ENCODE results near the gene COMMD6.

The COMMD6 gene

DNA sequence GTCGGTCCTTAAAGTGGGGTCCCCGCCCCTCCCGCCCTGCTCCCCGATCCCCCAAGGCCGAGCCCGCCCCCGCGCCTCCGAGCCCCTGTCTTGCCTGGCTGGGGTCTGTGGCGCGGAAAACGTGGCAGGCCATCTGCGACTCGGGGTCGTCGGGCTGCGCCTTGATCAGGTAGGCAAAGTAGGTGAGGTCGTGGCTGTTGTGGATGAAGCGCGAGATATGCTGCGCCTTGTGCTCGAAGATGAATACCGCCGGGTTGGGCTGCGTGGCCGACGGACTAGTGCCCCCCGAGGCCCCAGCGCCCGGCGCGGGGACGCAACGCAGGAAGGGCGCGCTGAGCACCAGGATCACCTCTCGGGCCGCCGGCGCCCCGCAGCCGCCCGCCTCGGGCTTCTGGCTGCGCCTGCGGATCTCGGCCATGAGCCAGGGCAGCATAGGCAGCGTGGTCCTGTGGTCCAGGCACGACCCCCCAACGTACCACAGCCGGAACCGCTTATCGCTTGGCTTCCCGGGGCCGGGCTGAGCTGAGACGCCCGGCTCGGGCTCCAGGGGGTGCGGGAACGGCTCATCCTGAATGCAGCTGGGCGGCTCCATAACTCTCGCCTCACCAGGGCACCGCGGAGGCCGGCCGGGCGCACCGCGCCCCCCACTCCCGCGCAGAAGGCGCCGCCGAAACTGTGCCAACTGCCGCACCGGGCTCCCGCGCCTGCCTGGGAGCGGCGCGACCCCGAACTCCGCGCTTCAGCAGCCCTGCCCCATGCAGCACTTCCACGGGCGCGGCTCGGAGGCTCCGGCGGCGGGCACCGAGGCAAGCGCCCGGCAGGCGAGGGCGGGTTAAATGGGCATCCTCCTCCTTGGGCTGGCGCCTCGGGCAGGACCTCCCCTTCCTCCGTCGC lies 56.2 kb downstream of the COMMD6 start:
- no peak for FAIRE-seq

DNA sequence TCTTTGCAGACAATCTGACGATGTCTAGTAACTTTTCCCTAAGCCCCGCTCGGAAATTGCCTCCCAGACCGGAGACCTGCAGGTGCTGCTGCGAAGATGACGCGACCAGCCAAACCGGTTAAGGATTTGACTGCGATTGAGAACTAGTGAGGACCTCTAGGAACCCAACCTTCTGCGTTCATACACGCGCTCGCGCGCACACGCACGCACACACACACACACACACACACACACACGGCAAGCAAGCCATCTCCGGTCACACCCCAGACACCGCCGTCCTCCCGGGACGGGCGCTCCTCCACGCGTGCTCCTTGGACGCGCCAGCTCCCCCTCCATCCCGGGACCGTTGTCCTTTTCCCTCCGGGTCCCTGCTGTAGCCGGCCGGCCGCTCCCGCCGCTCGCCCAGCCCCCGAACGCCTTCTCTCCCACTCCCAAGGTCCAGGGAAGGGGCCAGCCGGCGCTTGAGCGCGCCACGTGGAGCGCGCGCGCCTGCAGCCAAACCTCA lies 56.9 kb downstream of the COMMD6 start:
- no peak for FAIRE-seq

DNA sequence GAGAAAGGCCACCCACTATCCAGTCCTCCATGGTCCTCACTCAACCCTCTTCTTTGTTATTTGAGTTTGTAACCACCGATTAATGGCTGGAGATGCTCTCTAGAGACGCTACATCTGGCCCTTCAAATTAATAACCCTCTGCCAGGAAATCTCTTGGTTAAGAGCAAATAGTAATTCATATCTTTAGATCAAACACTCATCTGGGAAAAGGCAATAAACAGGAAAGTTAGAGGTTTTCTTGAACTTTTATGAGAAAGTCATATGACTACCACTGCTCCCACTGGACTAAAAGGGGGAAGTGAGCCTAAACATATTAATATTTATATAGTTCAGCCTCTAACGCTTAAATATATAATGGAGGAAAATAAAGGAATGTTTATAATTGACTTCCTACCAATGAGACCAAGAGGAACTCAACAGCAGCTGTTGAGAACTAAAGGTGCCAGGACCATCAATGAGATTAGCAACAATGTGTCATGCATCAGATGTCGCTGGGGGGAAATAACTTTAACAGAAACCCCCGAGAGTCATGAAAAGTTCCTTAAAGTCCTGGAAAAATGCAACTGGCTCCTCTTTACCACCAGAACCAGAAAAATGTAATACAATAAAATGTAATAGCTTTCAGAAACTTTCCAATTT lies 58.4 kb downstream of the COMMD6 start:
- no peak for FAIRE-seq

DNA sequence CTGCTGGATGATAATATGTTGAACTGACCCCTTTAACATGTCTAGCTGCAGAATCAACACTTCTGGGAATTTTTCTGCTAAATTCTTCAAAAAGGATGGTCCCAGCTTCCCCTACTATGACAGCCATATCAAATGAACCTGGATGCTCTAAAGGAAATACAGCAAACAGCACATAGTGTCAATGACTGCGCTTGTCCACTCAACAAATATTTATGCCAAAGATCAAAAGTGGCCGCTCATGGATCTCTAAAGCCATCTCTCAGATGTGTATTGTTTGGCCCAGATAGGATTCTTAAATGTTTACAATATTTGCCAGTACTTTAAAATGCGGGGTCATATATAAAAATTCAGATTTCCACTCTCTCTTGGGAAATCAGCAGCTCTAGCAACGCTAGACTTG lies 59.0 kb downstream of the COMMD6 start:
- FAIRE-seq: no peak

All from G401.6 (cell line).